Dermis microvascular lymphatic vessel endothelial cell (primary cell): ENCODE measurements around the gene ARHGEF40. TPM values are rescaled to one million over a fixed set of nuclear protein-coding genes. Genes with fewer than 3 reads are reported as not detected.

Source experiments
- DNase-seq, 2 donors: peaks; one replicate each; pipeline versions ENCODE4 v3.0.0 to v3.0.0-alpha.2; 2010; ENCODE audit warnings: low read depth in 2 of 2
- total RNA-seq: library from RNA; depleted of rRNA; stranded (reverse); fragments of >200 nt; gene quantifications from 2 replicates; pipeline ENCODE4 v1.2.1, GENCODE V29; 2014

ARHGEF40 gene
- total RNA-seq, 1 donor from 2014 or later = 6.2 TPM

- DNase-seq = no peak
Observed at GRCh38 chr14:21059842-21060613, 10.1 kb upstream of the ARHGEF40 start.

- no peak for DNase-seq
Observed at GRCh38 chr14:21060614-21061346, 9.3 kb upstream of the ARHGEF40 start.

GRCh38 chr14:21061347-21061668 lies 8.8 kb upstream of the ARHGEF40 start:
- no peak for DNase-seq

- no peak for DNase-seq
Observed at GRCh38 chr14:21063479-21063878, 6.6 kb upstream of the ARHGEF40 start.

GRCh38 chr14:21066882-21067502 lies 3.1 kb upstream of the ARHGEF40 start:
- DNase-seq = no peak

GRCh38 chr14:21068521-21069387 lies 1.4 kb upstream of the ARHGEF40 start:
- DNase-seq = peak; percentile 43 to 63

GRCh38 chr14:21069388-21070082 lies 569 bp upstream of the ARHGEF40 start:
- no peak for DNase-seq

GRCh38 chr14:21070610-21071224 lies 613 bp downstream of the ARHGEF40 start:
- DNase-seq = peak in 1 of 2 donors; percentile 10

GRCh38 chr14:21071225-21072030 lies 1.3 kb downstream of the ARHGEF40 start:
- DNase-seq = peak in 1 of 2 donors; percentile 70

- DNase-seq = no peak
Observed at GRCh38 chr14:21072031-21072473, 1.9 kb downstream of the ARHGEF40 start.

GRCh38 chr14:21072781-21073339 lies 2.8 kb downstream of the ARHGEF40 start:
- no peak for DNase-seq

GRCh38 chr14:21073921-21074320 lies 3.8 kb downstream of the ARHGEF40 start:
- no peak for DNase-seq

- DNase-seq = no peak
Observed at GRCh38 chr14:21074398-21075272, 4.5 kb downstream of the ARHGEF40 start.

- DNase-seq = no peak
Observed at GRCh38 chr14:21075719-21076437, 5.8 kb downstream of the ARHGEF40 start.

- DNase-seq = no peak
Observed at GRCh38 chr14:21077672-21078071, 7.6 kb downstream of the ARHGEF40 start.

- no peak for DNase-seq
Observed at GRCh38 chr14:21078287-21078686, 8.2 kb downstream of the ARHGEF40 start.

GRCh38 chr14:21078726-21079125 lies 8.6 kb downstream of the ARHGEF40 start:
- no peak for DNase-seq
